Endothelial cell of umbilical vein (primary cell): Measurements from ENCODE around the gene EHBP1L1. TPM values are rescaled to one million over a fixed set of nuclear protein-coding genes. Genes with fewer than 3 reads are reported as not detected.

Experiments
- BruUV-seq: library from RNA; stranded (reverse); fragments of 400-500 nt; replicated peaks from 2 replicates; lab custom pipeline; 2021; lab: Mats Ljungman, UMichigan
- CTCF ChIA-PET: fragments of 300-600, 350-600 bp; sonication (Branson Sonifier 250); formaldehyde crosslinking; loops from one replicate; lab custom pipeline; 2021; ENCODE audit warnings: antibody characterized with exemption, inconsistent platforms; lab: Charles Lee
- POLR2A ChIA-PET: fragments of 300-600, 350-600 bp; sonication (Branson Sonifier 250); formaldehyde crosslinking; loops from one replicate; lab custom pipeline; 2021; ENCODE audit warnings: antibody characterized with exemption, inconsistent platforms; lab: Charles Lee
- DNase-seq: peaks from one replicate; pipeline ENCODE4 v3.0.0-alpha.2; 2011; ENCODE audit warnings: low read depth, low spot score
- FAIRE-seq: peaks from 2 replicates; lab custom pipeline; 2011; peaks lifted over from hg19 to GRCh38; lab: Jason Lieb, UNC
- H2AFZ ChIP-seq: 2 replicates; pipeline ENCODE4 v1.6.0; 2012; ENCODE audit warnings: low read depth, low read length, control low read depth, inconsistent platforms
- H3K27ac ChIP-seq: 2 replicates; pipeline ENCODE4 v1.5.1; 2011; ENCODE audit warnings: low read depth, mild to moderate bottlenecking, control low read depth, low read length, moderate library complexity; ENCODE audit not compliant: insufficient read depth
- H3K27me3 ChIP-seq, 2 experiments: 2 replicates each; pipeline versions ENCODE4 v1.6.0 to v1.6.1; 2011; ENCODE audit warnings: low read length in 2 of 2, mixed read lengths in 1 of 2; ENCODE audit not compliant: control insufficient read depth in 2 of 2, insufficient read depth in 2 of 2
- H3K36me3 ChIP-seq, 2 experiments: 2 replicates in 1 of 2; 3 replicates in 1 of 2; pipeline ENCODE4 v1.5.1; 2011; ENCODE audit warnings: low read length in 2 of 2, mild to moderate bottlenecking in 1 of 2, moderate library complexity in 1 of 2; ENCODE audit not compliant: control insufficient read depth in 2 of 2, insufficient read depth in 2 of 2; ENCODE audit errors: extremely low read depth in 1 of 2
- H3K4me1 ChIP-seq: 3 replicates; pipeline ENCODE4 v1.5.1; 2011; ENCODE audit warnings: mild to moderate bottlenecking, low read length; ENCODE audit not compliant: control insufficient read depth, insufficient read depth; ENCODE audit errors: extremely low read depth
- H3K4me2 ChIP-seq: 2 replicates; pipeline ENCODE4 v1.6.1; 2011; ENCODE audit warnings: low read length, control low read depth, mixed read lengths; ENCODE audit not compliant: insufficient read depth
- H3K4me3 ChIP-seq, 3 experiments: fragments of 200-600 bp in 1 of 3; sonication (generic), shearing (Covaris generic) in 1 of 3; replicated peaks in 1 of 3; 2 replicates each; pipeline ENCODE4 v1.5.1; 2011 to 2016; ENCODE audit warnings: control low read depth in 3 of 3, low read length in 3 of 3, mild to moderate bottlenecking in 2 of 3, inconsistent platforms in 1 of 3, low read depth in 1 of 3, moderate library complexity in 1 of 3; ENCODE audit not compliant: insufficient read depth in 1 of 3
- H3K79me2 ChIP-seq: 2 replicates; pipeline ENCODE4 v1.6.0; 2012; ENCODE audit warnings: low read length, inconsistent platforms; ENCODE audit not compliant: control insufficient read depth, insufficient read depth
- H3K9ac ChIP-seq: replicated peaks from 2 replicates; pipeline ENCODE3; 2011; ENCODE audit warnings: low read length, control low read depth; ENCODE audit not compliant: insufficient read depth; ENCODE audit errors: extremely low read depth
- H3K9me1 ChIP-seq: replicated peaks from 3 replicates; pipeline ENCODE4 v1.6.0; 2011; ENCODE audit warnings: mild to moderate bottlenecking, low read length; ENCODE audit not compliant: control insufficient read depth, insufficient read depth; ENCODE audit errors: extremely low read depth
- H3K9me3 ChIP-seq: replicated peaks from 2 replicates; pipeline ENCODE4 v1.5.1; 2012; ENCODE audit warnings: low read length, inconsistent platforms; ENCODE audit not compliant: control insufficient read depth, insufficient read depth
- H4K20me1 ChIP-seq: replicated peaks from 2 replicates; pipeline ENCODE3; 2011; ENCODE audit warnings: mild to moderate bottlenecking, low read length; ENCODE audit not compliant: control insufficient read depth, insufficient read depth; ENCODE audit errors: extremely low read depth
- EZH2 ChIP-seq: IDR thresholded peaks from 2 replicates; pipeline ENCODE4 v1.6.1; 2012; ENCODE audit warnings: borderline replicate concordance, low read depth, mild to moderate bottlenecking, moderate library complexity, low read length, inconsistent platforms; ENCODE audit not compliant: severe bottlenecking
- FOS ChIP-seq: IDR thresholded peaks from 2 replicates; pipeline ENCODE4 v1.6.1; 2011; ENCODE audit warnings: mild to moderate bottlenecking, low read length, moderate library complexity, borderline replicate concordance; ENCODE audit not compliant: insufficient read depth
- GATA2 ChIP-seq: IDR thresholded peaks from 2 replicates; pipeline ENCODE4 v1.7.0; 2011; ENCODE audit warnings: low read depth, mild to moderate bottlenecking, moderate library complexity, mixed read lengths, low read length; ENCODE audit not compliant: insufficient read length, insufficient read depth
- JUN ChIP-seq: IDR thresholded peaks from 2 replicates; pipeline ENCODE4 v1.6.1; 2011; ENCODE audit warnings: borderline replicate concordance, low read depth; ENCODE audit not compliant: insufficient read length, insufficient read depth
- MYC ChIP-seq: IDR thresholded peaks from one replicate; pipeline ENCODE4 v1.6.1; 2011; ENCODE audit warnings: mild to moderate bottlenecking, low read depth, low read length
- POLR2A ChIP-seq: IDR thresholded peaks from 2 replicates; pipeline ENCODE4 v1.6.1; 2012; ENCODE audit warnings: low read depth, mild to moderate bottlenecking, control low read depth, low read length
- POLR2AphosphoS5 ChIP-seq: IDR thresholded peaks from 2 replicates; pipeline ENCODE4 v1.6.1; 2012; ENCODE audit warnings: low read depth, mild to moderate bottlenecking, control low read depth, low read length, moderate library complexity; ENCODE audit not compliant: insufficient read depth
- dilution Hi-C: fragments of 300-500 bp; cut with MboI; formaldehyde crosslinking; loops from one replicate; pipeline ENCODE4 v1.15.0; 2019; ENCODE audit warnings: low sequenced_read_pairs; ENCODE audit not compliant: extremely low pct_ligation_motif_present
- intact Hi-C: fragments of 100-400 bp; cut with micrococcal nuclease; formaldehyde crosslinking; loops from one replicate; pipeline ENCODE4 v1.10.0; 2022
- polyA plus RNA-seq, 4 experiments: library from polyadenylated mRNA; depleted of rRNA in 3 of 4; stranded (reverse) in 3 of 4; unstranded in 1 of 4; fragments of >200 nt; gene quantifications; 2 replicates each; pipeline versions ENCODE4 v1.2.1 to v1.2.3, GENCODE V29; 2011 to 2012; ENCODE audit warnings: missing spikeins in 1 of 4
- total RNA-seq: library from RNA; stranded (reverse); gene quantifications from 2 replicates; pipeline ENCODE4 v1.2.3, GENCODE V29; 2021
- TF ChIP-seq, protein P1 (sequence below): IDR thresholded peaks from 2 replicates; pipeline ENCODE4 v1.6.1; 2011; ENCODE audit not compliant: insufficient read depth, insufficient read length
- TF ChIP-seq, protein P2 (sequence below), 2 donors: IDR thresholded peaks; 1 replicate in 1 of 2; 2 replicates in 1 of 2; pipeline ENCODE4 v1.5.1; 2011; ENCODE audit warnings: low read length in 2 of 2, mild to moderate bottlenecking in 2 of 2, moderate library complexity in 2 of 2, control low read depth in 1 of 2, inconsistent platforms in 1 of 2, low read depth in 1 of 2; ENCODE audit not compliant: insufficient read depth in 1 of 2; ENCODE audit errors: extremely low read depth in 1 of 2

The EHBP1L1 gene
- total and polyA plus RNA-seq, 2 donors (not counting 3 experiments of a cell fraction or from before 2014, with no cell fraction given): 12.7 to 19.7 TPM

DNA sequence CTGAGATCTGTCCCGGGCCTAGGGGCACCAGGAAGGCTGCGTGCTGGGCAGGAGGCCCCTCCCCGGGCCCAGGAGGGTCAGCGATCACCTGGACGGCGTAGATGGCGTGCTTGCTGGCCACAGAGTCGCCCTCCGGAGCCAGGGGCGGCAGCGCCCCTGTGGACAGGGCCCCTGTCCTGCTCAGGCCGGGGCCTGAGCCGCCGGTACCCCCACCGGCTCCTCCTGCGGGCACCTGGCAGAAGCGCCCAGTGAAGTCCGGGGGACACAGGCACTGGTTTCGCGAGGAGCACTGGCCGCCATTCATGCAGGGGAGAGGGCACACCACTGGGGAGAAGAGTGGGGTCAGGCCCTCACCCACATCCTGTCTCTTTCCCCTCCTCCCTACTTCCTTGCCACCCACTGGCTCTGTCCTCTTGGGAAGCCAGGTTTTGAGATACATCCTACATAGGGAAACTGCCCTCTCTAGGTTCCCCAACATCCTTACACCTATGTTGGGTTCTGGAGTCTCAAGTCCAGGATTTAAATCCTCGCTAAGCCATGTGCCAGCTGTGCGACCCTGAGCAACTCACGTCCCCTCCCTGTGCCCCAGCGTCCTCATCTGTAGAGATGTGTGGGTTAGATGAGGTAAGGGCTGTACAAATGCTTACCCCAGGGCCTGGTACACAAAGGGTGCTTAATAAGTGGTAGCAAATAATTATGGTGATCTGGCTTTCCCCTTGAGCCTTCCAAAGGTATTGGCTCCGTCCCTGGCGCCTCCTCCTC is 21.6 kb upstream of the EHBP1L1 start:
- BruUV-seq: no TSS peak
- Histone ChIP-seq H3K9ac (no peak overlapping the region), H3K4me2 (no peak overlapping the region), H4K20me1 (no peaks in the 10 kb centered on the region), H3K4me3 (no peak overlapping the region), H3K27ac (no peak overlapping the region), H3K4me1 (peaks cover 33% of the 10 kb centered on the region), H2AFZ (no peak overlapping the region), H3K9me3 (no peaks in the 10 kb centered on the region), H3K27me3 (no peaks in the 10 kb centered on the region), H3K9me1 (no peaks in the 10 kb centered on the region), H3K36me3 (peaks cover 0 to 24% of the 10 kb centered on the region in 2 experiments), H3K79me2 (peaks cover 22% of the 10 kb centered on the region)
- dilution Hi-C loops (no loop called here), intact Hi-C loops (no loop called here)
- ChIA-PET POLR2A (no interaction called here), CTCF (interaction anchor here (3.2 kb wide), 1 partner anchor 14 kb away, joined by 21 read pairs; no protein-coding TSS in a partner anchor)
- FAIRE-seq: no peak
- no peak for TF ChIP-seq EZH2
- TF ChIP-seq, protein P1, sequence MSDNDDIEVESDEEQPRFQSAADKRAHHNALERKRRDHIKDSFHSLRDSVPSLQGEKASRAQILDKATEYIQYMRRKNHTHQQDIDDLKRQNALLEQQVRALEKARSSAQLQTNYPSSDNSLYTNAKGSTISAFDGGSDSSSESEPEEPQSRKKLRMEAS: no peak
- DNase-seq: no peak

DNA sequence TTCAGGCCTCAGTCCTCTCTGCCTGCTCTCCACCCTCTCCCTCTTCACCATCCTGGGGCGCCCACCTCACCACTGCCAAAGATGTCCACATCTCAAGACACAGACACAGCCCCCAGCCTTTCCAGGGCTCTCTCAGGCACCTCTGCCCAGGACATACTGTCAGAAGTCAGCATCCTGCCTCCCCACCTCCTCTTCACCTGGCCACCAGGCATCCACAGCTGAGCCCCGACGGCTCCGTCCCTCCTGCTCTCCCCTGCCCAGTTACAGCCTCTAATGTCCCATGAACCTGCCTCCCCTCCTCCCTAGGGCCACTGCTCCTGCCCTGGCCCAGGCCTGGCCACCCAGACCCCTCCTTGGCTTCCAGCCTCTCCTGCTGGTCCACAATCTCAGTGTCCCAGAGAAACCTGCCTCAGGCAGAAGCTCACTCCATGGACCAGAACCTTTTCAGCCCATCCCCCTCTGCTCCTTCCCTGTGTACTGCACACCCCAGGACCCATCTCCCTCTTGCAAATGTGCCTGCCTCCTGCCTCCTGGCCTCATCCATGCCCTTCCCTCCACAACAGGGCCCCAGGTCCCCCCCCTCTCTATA is 20.9 kb upstream of the EHBP1L1 start:
- Histone ChIP-seq H3K9me1 (no peaks in the 10 kb centered on the region), H2AFZ (no peak overlapping the region), H3K36me3 (peaks cover 0 to 21% of the 10 kb centered on the region in 2 experiments), H3K4me1 (peaks cover 40% of the 10 kb centered on the region), H3K27me3 (no peaks in the 10 kb centered on the region), H3K4me3 (no peak overlapping the region), H3K9me3 (no peaks in the 10 kb centered on the region), H3K27ac (no peak overlapping the region), H3K4me2 (no peak overlapping the region), H3K79me2 (peaks cover 22% of the 10 kb centered on the region), H4K20me1 (no peaks in the 10 kb centered on the region), H3K9ac (no peak overlapping the region)
- intact Hi-C loops: no loop called here
- ChIA-PET CTCF (interaction anchor here (0.8 to 3.2 kb wide), 3 partner anchors 8 to 17 kb away, joined by 4 to 21 read pairs (median 5); partner anchors contain the start of gene FAM89B), POLR2A (no interaction called here)
- TF ChIP-seq, protein P1: no peak
- TF ChIP-seq GATA2 (no peak), FOS (no peak), EZH2 (no peak), POLR2A (no peak), MYC (no peak), JUN (no peak), POLR2AphosphoS5 (no peak)
- TF ChIP-seq, protein P2, sequence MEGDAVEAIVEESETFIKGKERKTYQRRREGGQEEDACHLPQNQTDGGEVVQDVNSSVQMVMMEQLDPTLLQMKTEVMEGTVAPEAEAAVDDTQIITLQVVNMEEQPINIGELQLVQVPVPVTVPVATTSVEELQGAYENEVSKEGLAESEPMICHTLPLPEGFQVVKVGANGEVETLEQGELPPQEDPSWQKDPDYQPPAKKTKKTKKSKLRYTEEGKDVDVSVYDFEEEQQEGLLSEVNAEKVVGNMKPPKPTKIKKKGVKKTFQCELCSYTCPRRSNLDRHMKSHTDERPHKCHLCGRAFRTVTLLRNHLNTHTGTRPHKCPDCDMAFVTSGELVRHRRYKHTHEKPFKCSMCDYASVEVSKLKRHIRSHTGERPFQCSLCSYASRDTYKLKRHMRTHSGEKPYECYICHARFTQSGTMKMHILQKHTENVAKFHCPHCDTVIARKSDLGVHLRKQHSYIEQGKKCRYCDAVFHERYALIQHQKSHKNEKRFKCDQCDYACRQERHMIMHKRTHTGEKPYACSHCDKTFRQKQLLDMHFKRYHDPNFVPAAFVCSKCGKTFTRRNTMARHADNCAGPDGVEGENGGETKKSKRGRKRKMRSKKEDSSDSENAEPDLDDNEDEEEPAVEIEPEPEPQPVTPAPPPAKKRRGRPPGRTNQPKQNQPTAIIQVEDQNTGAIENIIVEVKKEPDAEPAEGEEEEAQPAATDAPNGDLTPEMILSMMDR (IDR thresholded peaks at IDR 0.05; ENCODE audit: extremely low read depth in 1 of 2, insufficient read depth in 1 of 2, low read depth in 1 of 2, low read length in 2 of 2): no peak
- dilution Hi-C loops: no loop called here
- no TSS peak for BruUV-seq
- no peak for DNase-seq
- no peak for FAIRE-seq
